Bronchial epithelial cell (primary cell): ENCODE measurements around the gene KRTAP9-7. TPM values are rescaled to one million over a fixed set of nuclear protein-coding genes. Genes with fewer than 3 reads are reported as not detected.
"Not testable (repeated sequence)": the region's sequence is repeated elsewhere in the genome, so short reads cannot be mapped to it uniquely, and the experiment has no call there.

Experiments
- DNase-seq: peaks from one replicate; pipeline ENCODE4 v3.0.0-alpha.2; 2010; ENCODE audit warnings: low read depth
- FAIRE-seq: peaks from 2 replicates; lab custom pipeline; 2011; peaks lifted over from hg19 to GRCh38; lab: Jason Lieb, UNC
- H3K27me3 ChIP-seq: 2 replicates; pipeline ENCODE4 v1.5.1; 2011; ENCODE audit warnings: low read length; ENCODE audit not compliant: control insufficient read depth, insufficient read depth
- H3K36me3 ChIP-seq: 2 replicates; pipeline ENCODE4 v1.5.1; 2011; ENCODE audit warnings: low read length; ENCODE audit not compliant: control insufficient read depth, insufficient read depth
- H3K4me3 ChIP-seq: 2 replicates; pipeline ENCODE4 v1.5.1; 2011; ENCODE audit warnings: mild to moderate bottlenecking, low read depth, low read length, control low read depth
- CTCF ChIP-seq: IDR thresholded peaks from 2 replicates; pipeline ENCODE4 v1.5.1; 2011; ENCODE audit warnings: mild to moderate bottlenecking, moderate library complexity, low read length, control low read depth, inconsistent platforms; ENCODE audit not compliant: insufficient read depth, severe bottlenecking
- total RNA-seq: library from RNA; depleted of rRNA; stranded (reverse); fragments of >200 nt; gene quantifications from 2 replicates; pipeline ENCODE4 v1.2.1, GENCODE V29; 2014

KRTAP9-7 gene
- total RNA-seq, 1 donor from 2014 or later, result not detected

GRCh38 chr17:41264599-41264998 lies 10.9 kb upstream of the KRTAP9-7 start:
- peak; percentile 86 for FAIRE-seq
- Histone ChIP-seq H3K4me3 (no peak overlapping the region), H3K36me3 (no peaks in the 10 kb centered on the region), H3K27me3 (peaks cover 3% of the 10 kb centered on the region)
- no peak for TF ChIP-seq CTCF
- DNase-seq, result no peak

GRCh38 chr17:41265078-41265477 lies 10.4 kb upstream of the KRTAP9-7 start, which contains the start of gene KRTAP9-6:
TSS of gene KRTAP9-6 (plus strand) at chr17:41265378. CDS start at chr17:41265378, 0 bp downstream.
- Histone ChIP-seq H3K27me3 (peaks cover 3% of the 10 kb centered on the region), H3K36me3 (no peaks in the 10 kb centered on the region), H3K4me3 (no peak within 1 kb of the TSS)
- FAIRE-seq, result no peak
- no peak for DNase-seq
- no peak for TF ChIP-seq CTCF

GRCh38 chr17:41267711-41268110 lies 7.8 kb upstream of the KRTAP9-7 start:
- no peak for DNase-seq
- Histone ChIP-seq H3K36me3 (no peaks in the 10 kb centered on the region), H3K27me3 (peaks cover 3% of the 10 kb centered on the region), H3K4me3 (no peak overlapping the region)
- no peak for FAIRE-seq
- no peak for TF ChIP-seq CTCF

- not testable (repeated sequence) for H3K4me3 ChIP-seq, FAIRE-seq, H3K36me3 ChIP-seq, DNase-seq, H3K27me3 ChIP-seq
Observed at GRCh38 chr17:41271323-41271722, 4.2 kb upstream of the KRTAP9-7 start.

GRCh38 chr17:41271858-41272257 lies 3.6 kb upstream of the KRTAP9-7 start:
- no peak overlapping the region for H3K4me3 ChIP-seq
- TF ChIP-seq CTCF, result no peak
- no peaks in the 10 kb centered on the region for H3K36me3 ChIP-seq
- H3K27me3 ChIP-seq, result no peaks in the 10 kb centered on the region
- DNase-seq (no peak), FAIRE-seq (no peak)

GRCh38 chr17:41278176-41278955 lies 2.9 kb downstream of the KRTAP9-7 start:
- TF ChIP-seq CTCF, result no peak
- DNase-seq (no peak), FAIRE-seq (peak; percentile 13)
- no peaks in the 10 kb centered on the region for H3K36me3 ChIP-seq
- no peaks in the 10 kb centered on the region for H3K27me3 ChIP-seq
- no peak overlapping the region for H3K4me3 ChIP-seq
